H9 (cell line): ENCODE results near the gene LYZL4. TPM values are rescaled to one million over a fixed set of nuclear protein-coding genes. Genes with fewer than 3 reads are reported as not detected.

Experiments used
- DNase-seq: peaks from one replicate; pipeline ENCODE4 v3.0.0-alpha.2; 2017
- H2AFZ ChIP-seq: one replicate; pipeline ENCODE4 v1.6.1; 2013; ENCODE audit warnings: mild to moderate bottlenecking, low read length, control low read depth, moderate library complexity
- H2AK5ac ChIP-seq: 2 replicates; pipeline ENCODE4 v1.6.1; 2013; ENCODE audit warnings: low read length, control low read depth, mixed read lengths; ENCODE audit not compliant: insufficient read length
- H2BK120ac ChIP-seq: one replicate; pipeline ENCODE4 v1.6.1; 2013; ENCODE audit warnings: low read depth, mild to moderate bottlenecking, low read length, control low read depth, inconsistent platforms; ENCODE audit not compliant: poor library complexity, severe bottlenecking
- H2BK12ac ChIP-seq: 2 replicates; pipeline ENCODE4 v1.6.1; 2013; ENCODE audit warnings: low read length, control low read depth, mixed read lengths, low read depth; ENCODE audit not compliant: insufficient read length
- H2BK15ac ChIP-seq: 2 replicates; pipeline ENCODE4 v1.6.1; 2013; ENCODE audit warnings: low read depth, low read length, control low read depth
- H2BK20ac ChIP-seq: one replicate; pipeline ENCODE4 v1.6.1; 2013; ENCODE audit warnings: low read depth, mild to moderate bottlenecking, low read length, control low read depth, inconsistent platforms; ENCODE audit not compliant: poor library complexity, severe bottlenecking
- H2BK5ac ChIP-seq: 2 replicates; pipeline ENCODE4 v1.6.1; 2013; ENCODE audit warnings: low read length, control low read depth, mixed read lengths; ENCODE audit not compliant: insufficient read length
- H3K14ac ChIP-seq: 2 replicates; pipeline ENCODE4 v1.6.1; 2013; ENCODE audit warnings: low read length, control low read depth; ENCODE audit not compliant: insufficient read depth
- H3K18ac ChIP-seq: 2 replicates; pipeline ENCODE4 v1.6.1; 2013; ENCODE audit warnings: low read depth, mild to moderate bottlenecking, mixed read lengths, low read length, control low read depth; ENCODE audit not compliant: insufficient read length
- H3K23ac ChIP-seq: 2 replicates; pipeline ENCODE4 v1.6.1; 2013; ENCODE audit warnings: low read length, control low read depth, mixed read lengths, low read depth; ENCODE audit not compliant: insufficient read length
- H3K23me2 ChIP-seq: 2 replicates; pipeline ENCODE4 v1.6.1; 2013; ENCODE audit warnings: low read depth, mild to moderate bottlenecking, mixed read lengths, low read length, control low read depth; ENCODE audit not compliant: insufficient read length, poor library complexity, severe bottlenecking
- H3K27ac ChIP-seq: 2 replicates; pipeline ENCODE4 v1.5.1; 2013; ENCODE audit warnings: low read length, control low read depth, mixed read lengths, low read depth; ENCODE audit not compliant: insufficient read length
- H3K27me3 ChIP-seq: 2 replicates; pipeline ENCODE4 v1.6.1; 2013; ENCODE audit warnings: low read length, control low read depth, inconsistent platforms; ENCODE audit not compliant: insufficient read depth
- H3K4ac ChIP-seq: 2 replicates; pipeline ENCODE4 v1.6.1; 2013; ENCODE audit warnings: low read depth, mild to moderate bottlenecking, control low read depth, inconsistent platforms, low read length, moderate library complexity
- H3K4me1 ChIP-seq: 2 replicates; pipeline ENCODE4 v1.6.1; 2013; ENCODE audit warnings: low read length, control low read depth, inconsistent platforms; ENCODE audit not compliant: insufficient read depth
- H3K4me2 ChIP-seq: 2 replicates; pipeline ENCODE4 v1.6.1; 2013; ENCODE audit warnings: low read length, control low read depth, mixed read lengths; ENCODE audit not compliant: insufficient read length, insufficient read depth
- H3K56ac ChIP-seq: 2 replicates; pipeline ENCODE4 v1.6.1; 2013; ENCODE audit warnings: low read depth, mild to moderate bottlenecking, mixed read lengths, low read length, control low read depth; ENCODE audit not compliant: insufficient read length
- H3K79me1 ChIP-seq: 2 replicates; pipeline ENCODE4 v1.6.1; 2013; ENCODE audit warnings: low read depth, mild to moderate bottlenecking, moderate library complexity, low read length, control low read depth, inconsistent platforms; ENCODE audit not compliant: insufficient read depth, poor library complexity, severe bottlenecking
- H3K79me2 ChIP-seq: 2 replicates; pipeline ENCODE4 v1.6.1; 2013; ENCODE audit warnings: low read length, control low read depth, inconsistent platforms; ENCODE audit not compliant: insufficient read depth
- H3K9ac ChIP-seq: 2 replicates; pipeline ENCODE4 v1.6.1; 2013; ENCODE audit warnings: low read length, control low read depth, mixed read lengths; ENCODE audit not compliant: insufficient read length; ENCODE audit errors: extremely low read depth
- H3K9me3 ChIP-seq: one replicate; pipeline ENCODE4 v1.6.1; 2013; ENCODE audit warnings: low read depth, low read length, inconsistent platforms; ENCODE audit not compliant: control insufficient read depth
- H3T11ph ChIP-seq: one replicate; pipeline ENCODE4 v1.6.1; 2013; ENCODE audit warnings: mild to moderate bottlenecking, low read length, control low read depth, inconsistent platforms
- H4K20me1 ChIP-seq: one replicate; pipeline ENCODE4 v1.6.1; 2013; ENCODE audit not compliant: control insufficient read depth, insufficient read length, insufficient read depth
- H4K5ac ChIP-seq: 2 replicates; pipeline ENCODE4 v1.6.1; 2013; ENCODE audit warnings: low read depth, mild to moderate bottlenecking, mixed read lengths, low read length, control low read depth; ENCODE audit not compliant: insufficient read length
- H4K8ac ChIP-seq: replicated peaks from 2 replicates; pipeline ENCODE4 v1.6.1; 2013; ENCODE audit warnings: low read length, control low read depth, mixed read lengths, low read depth; ENCODE audit not compliant: insufficient read length
- H4K91ac ChIP-seq: 2 replicates; pipeline ENCODE4 v1.6.1; 2013; ENCODE audit warnings: low read depth, mild to moderate bottlenecking, moderate library complexity, mixed read lengths, low read length, control low read depth; ENCODE audit not compliant: insufficient read length
- H3K27ac Mint-ChIP-seq, 3 experiments: 2 replicates in 2 of 3; 3 replicates in 1 of 3; pipeline ENCODE4 v1.8.0; 2020 to 2021; ENCODE audit warnings: mixed read lengths in 3 of 3, mild to moderate bottlenecking in 1 of 3, moderate library complexity in 1 of 3
- H3K27me3 Mint-ChIP-seq: 2 replicates; pipeline ENCODE4 v1.8.0; 2021; ENCODE audit warnings: low read depth, mild to moderate bottlenecking, moderate library complexity, mixed read lengths
- H3K36me3 Mint-ChIP-seq, 3 experiments: 2 replicates in 2 of 3; 3 replicates in 1 of 3; pipeline ENCODE4 v1.8.0; 2020 to 2021; ENCODE audit warnings: low read depth in 3 of 3, mixed read lengths in 3 of 3; ENCODE audit not compliant: insufficient read depth in 1 of 3
- H3K4me1 Mint-ChIP-seq, 2 experiments: 2 replicates each; pipeline ENCODE4 v1.8.0; 2020; ENCODE audit warnings: mixed read lengths in 2 of 2
- H3K4me3 Mint-ChIP-seq, 2 experiments: 2 replicates in 1 of 2; 3 replicates in 1 of 2; pipeline ENCODE4 v1.8.0; 2020 to 2021; ENCODE audit warnings: mild to moderate bottlenecking in 2 of 2, mixed read lengths in 2 of 2, moderate library complexity in 1 of 2
- H3K9me3 Mint-ChIP-seq, 2 experiments: 2 replicates in 1 of 2; 3 replicates in 1 of 2; pipeline ENCODE4 v1.8.0; 2020; ENCODE audit warnings: mild to moderate bottlenecking in 2 of 2, mixed read lengths in 2 of 2, moderate library complexity in 1 of 2
- CTCF ChIP-seq: fragments of 200-600 bp; sonication (generic); conservative IDR thresholded peaks from 3 replicates; pipeline ENCODE4 v1.8.0; 2021; ENCODE audit warnings: antibody characterized with exemption, mild to moderate bottlenecking
- WGBS: extraction: QIAGEN DNeasy Blood & Tissue Kit; methylation state at CpG from one replicate; pipeline ENCODE4 v1.1.7; 2013; ENCODE audit warnings: missing lambda C conversion rate, low lambda C conversion rate, mixed read lengths; ENCODE audit not compliant: insufficient read length; ENCODE audit errors: extremely low coverage; 5-methylcytosine and 5-hydroxymethylcytosine counted together
- total RNA-seq: library from RNA; stranded (reverse); gene quantifications from 2 replicates; pipeline ENCODE4 v1.2.1, GENCODE V29; 2021

The LYZL4 gene
- total RNA-seq, 1 experiment from 2014 or later, result not detected

- no peak overlapping the region for H2AK5ac ChIP-seq
- H4K5ac ChIP-seq, result no peak overlapping the region
- H3K14ac ChIP-seq, result no peak overlapping the region
- no peak for DNase-seq
- H3K4me1 ChIP-seq, result no peaks in the 10 kb centered on the region; the same call in 1 of the 2 replicates
- no CpG with 5 or more reads among the region's 10 CpGs for WGBS
- no peaks in the 10 kb centered on the region for H3K79me1 ChIP-seq
- H2BK5ac ChIP-seq, result no peak overlapping the region
- no peak overlapping the region for H2BK20ac ChIP-seq
- no peaks in the 10 kb centered on the region for H3K79me2 ChIP-seq
- no peaks in the 10 kb centered on the region for H4K20me1 ChIP-seq
- no peak overlapping the region for H3T11ph ChIP-seq
- no peaks in the 10 kb centered on the region for H3K27me3 ChIP-seq
- H2BK12ac ChIP-seq, result no peak overlapping the region
- no peak overlapping the region for H3K23ac ChIP-seq
- no peak overlapping the region for H3K18ac ChIP-seq
- no peak overlapping the region for H3K27ac ChIP-seq
- H3K4me2 ChIP-seq, result no peak overlapping the region
- no peaks in the 10 kb centered on the region for H3K9me3 ChIP-seq
- H2BK120ac ChIP-seq, result no peak overlapping the region
- H3K9ac ChIP-seq, result no peak overlapping the region
- no peak overlapping the region for H4K8ac ChIP-seq
- no peaks in the 10 kb centered on the region for H3K23me2 ChIP-seq
- no peak overlapping the region for H2AFZ ChIP-seq
- no peak overlapping the region for H4K91ac ChIP-seq
- H3K56ac ChIP-seq, result no peak overlapping the region
- no peak overlapping the region for H3K4ac ChIP-seq
- Mint-ChIP-seq H3K4me3 (no peak overlapping the region), H3K36me3 (no peaks in the 10 kb centered on the region), H3K4me1 (peaks cover 16 to 28% of the 10 kb centered on the region in 2 experiments), H3K27me3 (peaks cover 24% of the 10 kb centered on the region), H3K27ac (no peak overlapping the region; a peak in 1 of 7 replicates), H3K9me3 (no peaks in the 10 kb centered on the region)
- TF ChIP-seq CTCF, result no peak
- H2BK15ac ChIP-seq, result no peak overlapping the region
Observed at GRCh38 chr3:42387802-42388651, 22.4 kb downstream of the LYZL4 start.
